Measurements from ENCODE around the gene SNX4. TPM values are rescaled to one million over a fixed set of nuclear protein-coding genes. Genes with fewer than 3 reads are reported as not detected.

Gene SNX4
- total RNA-seq, 1 experiment from 2014 or later, result 23.2 TPM

GRCh38 chr3:125511420-125512118 is 8.4 kb downstream of the SNX4 start (continued):
- no peak for TF ChIP-seq GTF2I (CRISPR knock-in tag; conservative IDR thresholded peaks at IDR 0.05)
- TF ChIP-seq ZBTB43 (CRISPR knock-in tag; IDR thresholded peaks at IDR 0.05), result no peak
- TF ChIP-seq ZNF263 (CRISPR knock-in tag; IDR thresholded peaks at IDR 0.05; ENCODE audit: low read depth), result no peak
- no peak for TF ChIP-seq NR2C2 (CRISPR knock-in tag; IDR thresholded peaks at IDR 0.05)
- TF ChIP-seq ZNF416 (CRISPR knock-in tag; IDR thresholded peaks at IDR 0.05), result no peak
- no peak for TF ChIP-seq EMX1 (CRISPR knock-in tag; IDR thresholded peaks at IDR 0.05)

- POLR2A ChIA-PET, result no interaction called here
- Mint-ChIP-seq H3K9me3 (0 out of 2 replicates have a peak, but pooled peaks cover 4% of the 10 kb centered on the region), H3K4me1 (no peaks in the 10 kb centered on the region), H3K27me3 (ENCODE audit: low read depth) (no peaks in the 10 kb centered on the region), H3K4me3 (no peak overlapping the region), H3K36me3 (peaks cover 20% of the 10 kb centered on the region), H3K27ac (no peak overlapping the region)
- CTCF ChIA-PET, result interaction anchor here (0.6 to 1.0 kb wide), 2 partner anchors 13 to 69 kb away, joined by 3 to 4 read pairs; partner anchors contain the start of gene SNX4
- no peak for TF ChIP-seq ZNF219 (CRISPR knock-in tag; IDR thresholded peaks at IDR 0.05; ENCODE audit: borderline replicate concordance)
- TF ChIP-seq GTF2I (CRISPR knock-in tag; conservative IDR thresholded peaks at IDR 0.05), result no peak
- no peak for TF ChIP-seq HMGA2 (CRISPR knock-in tag; IDR thresholded peaks at IDR 0.05)
- TF ChIP-seq ZNF423 (CRISPR knock-in tag; IDR thresholded peaks at IDR 0.05), result no peak
- TF ChIP-seq GABPB1 (CRISPR knock-in tag; IDR thresholded peaks at IDR 0.05), result no peak
- no peak for TF ChIP-seq IRF1 (CRISPR knock-in tag; IDR thresholded peaks at IDR 0.05)
- TF ChIP-seq E2F4 (CRISPR knock-in tag; IDR thresholded peaks at IDR 0.05; ENCODE audit: borderline replicate concordance, low read depth), result no peak
- no peak for TF ChIP-seq USF2 (CRISPR knock-in tag; IDR thresholded peaks at IDR 0.05)
- no peak for TF ChIP-seq ATF3 (CRISPR knock-in tag; conservative IDR thresholded peaks at IDR 0.05)
- TF ChIP-seq ZNF416 (CRISPR knock-in tag; IDR thresholded peaks at IDR 0.05), result no peak
- no peak for TF ChIP-seq ZNF138 (CRISPR knock-in tag; conservative IDR thresholded peaks at IDR 0.05)
- TF ChIP-seq NFE2L1 (CRISPR knock-in tag; IDR thresholded peaks at IDR 0.05), result no peak
- TF ChIP-seq EMX1 (CRISPR knock-in tag; IDR thresholded peaks at IDR 0.05), result no peak
- TF ChIP-seq SOX15 (CRISPR knock-in tag; IDR thresholded peaks at IDR 0.05), result no peak
- TF ChIP-seq STAT6 (CRISPR knock-in tag; conservative IDR thresholded peaks at IDR 0.05; ENCODE audit: low read depth), result no peak
- TF ChIP-seq TCF7 (CRISPR knock-in tag; IDR thresholded peaks at IDR 0.05; ENCODE audit: low read depth), result no peak
- TF ChIP-seq NFATC4 (CRISPR knock-in tag; IDR thresholded peaks at IDR 0.05), result no peak
- TF ChIP-seq ERG (CRISPR knock-in tag; IDR thresholded peaks at IDR 0.05), result no peak
- no peak for TF ChIP-seq JUN (CRISPR knock-in tag; IDR thresholded peaks at IDR 0.05)
- no peak for TF ChIP-seq FOXP1 (CRISPR knock-in tag; IDR thresholded peaks at IDR 0.05; ENCODE audit: borderline replicate concordance)
- DNase-seq (ENCODE audit: low spot score) (no peak), ATAC-seq (no peak)
These were observed 12.9 kb downstream of the SNX4 start for GRCh38 chr3:125507128-125507527.

Data from WTC11 (cell line).